Measurements from ENCODE around the gene NOP53.

- TF ChIP-seq POLR2A (IDR thresholded peaks at IDR 0.05; ENCODE audit: low read depth, low read length) (no peak), TAF1 (IDR thresholded peaks at IDR 0.05; ENCODE audit: borderline replicate concordance, low read depth, low read length) (no peak)
Observed at GRCh38 chr19:47730910-47731309, 14.4 kb upstream of the NOP53 start.
